IMR-90 (cell line): Measurements from ENCODE around the gene ELP6. TPM values are rescaled to one million over a fixed set of nuclear protein-coding genes. Genes with fewer than 3 reads are reported as not detected.

Experiments
- ATAC-seq: fragments of 200-7000 bp; cut with Tn5 transposase; 2 replicates; pipeline ENCODE4 v1.9.1; 2020; ENCODE audit warnings: low read depth, mild to moderate bottlenecking, moderate library complexity
- BruUV-seq: library from RNA; stranded (reverse); fragments of 400-500 nt; replicated peaks from 2 replicates; lab custom pipeline; 2021; lab: Mats Ljungman, UMichigan
- CTCF ChIA-PET: fragments of 300-600 bp; formaldehyde crosslinking; extraction: SDS; loops from one replicate; lab custom pipeline; 2021; ENCODE audit warnings: antibody characterized with exemption; lab: Yijun Ruan, JAX
- POLR2A ChIA-PET: fragments of 300-600 bp; sonication (Branson Sonifier 250); formaldehyde crosslinking; loops from one replicate; lab custom pipeline; 2022; ENCODE audit warnings: antibody characterized with exemption; ENCODE audit not compliant: unreplicated experiment; lab: Charles Lee
- DNase-seq: peaks from one replicate; pipeline ENCODE4 v3.0.0; 2013
- H2AFZ ChIP-seq: replicated peaks from 2 replicates; pipeline ENCODE3; 2013; ENCODE audit warnings: low read length, mild to moderate bottlenecking; ENCODE audit not compliant: poor library complexity
- H2AK5ac ChIP-seq: 2 replicates; pipeline ENCODE4 v1.6.1; 2013; ENCODE audit warnings: low read depth, low read length, inconsistent platforms
- H2AK9ac ChIP-seq: replicated peaks from 2 replicates; pipeline ENCODE3; 2013; ENCODE audit warnings: mild to moderate bottlenecking, low read depth, low read length, moderate library complexity; ENCODE audit not compliant: poor library complexity
- H2BK120ac ChIP-seq: 2 replicates; pipeline ENCODE4 v1.6.1; 2013; ENCODE audit warnings: low read depth, low read length, inconsistent platforms
- H2BK15ac ChIP-seq: 3 replicates; pipeline ENCODE4 v1.6.1; 2013; ENCODE audit warnings: low read depth, low read length, inconsistent platforms
- H2BK20ac ChIP-seq: 2 replicates; pipeline ENCODE4 v1.6.1; 2013; ENCODE audit warnings: low read depth, mild to moderate bottlenecking, inconsistent platforms, low read length, moderate library complexity
- H2BK5ac ChIP-seq: 2 replicates; pipeline ENCODE4 v1.6.1; 2013; ENCODE audit warnings: mild to moderate bottlenecking, low read depth, low read length, inconsistent platforms; ENCODE audit not compliant: poor library complexity, severe bottlenecking
- H3K14ac ChIP-seq: replicated peaks from 2 replicates; pipeline ENCODE4 v1.6.1; 2013; ENCODE audit warnings: low read depth, low read length, inconsistent platforms
- H3K18ac ChIP-seq: 2 replicates; pipeline ENCODE4 v1.6.1; 2013; ENCODE audit warnings: low read depth, low read length, control low read depth
- H3K23ac ChIP-seq: 2 replicates; pipeline ENCODE4 v1.6.1; 2013; ENCODE audit warnings: low read depth, low read length, inconsistent platforms
- H3K27ac ChIP-seq: 2 replicates; pipeline ENCODE4 v1.5.1; 2013; ENCODE audit warnings: mild to moderate bottlenecking, control low read depth, low read length; ENCODE audit not compliant: insufficient read depth
- H3K27me3 ChIP-seq: 2 replicates; pipeline ENCODE4 v1.6.1; 2013; ENCODE audit warnings: low read length; ENCODE audit not compliant: control insufficient read depth, insufficient read depth
- H3K36me3 ChIP-seq: 2 replicates; pipeline ENCODE4 v1.6.1; 2013; ENCODE audit warnings: low read length, mixed read lengths; ENCODE audit not compliant: control insufficient read depth, insufficient read depth
- H3K4ac ChIP-seq: 2 replicates; pipeline ENCODE4 v1.6.1; 2013; ENCODE audit warnings: low read depth, low read length, inconsistent platforms
- H3K4me1 ChIP-seq: 2 replicates; pipeline ENCODE4 v1.6.1; 2013; ENCODE audit warnings: low read length, mixed read lengths; ENCODE audit not compliant: control insufficient read depth, insufficient read depth
- H3K4me2 ChIP-seq: 2 replicates; pipeline ENCODE4 v1.6.1; 2013; ENCODE audit warnings: low read depth, mild to moderate bottlenecking, control low read depth, low read length, moderate library complexity
- H3K4me3 ChIP-seq: 2 replicates; pipeline ENCODE4 v1.5.1; 2013; ENCODE audit warnings: low read depth, mild to moderate bottlenecking, control low read depth, low read length, moderate library complexity; ENCODE audit not compliant: insufficient read depth
- H3K56ac ChIP-seq: 2 replicates; pipeline ENCODE4 v1.6.1; 2013; ENCODE audit warnings: low read length, inconsistent platforms; ENCODE audit not compliant: insufficient read depth; ENCODE audit errors: extremely low read depth
- H3K79me1 ChIP-seq, 2 experiments: 2 replicates each; pipeline ENCODE4 v1.6.1; 2013; ENCODE audit warnings: low read length in 2 of 2, inconsistent platforms in 1 of 2, low read depth in 1 of 2
- H3K9ac ChIP-seq: 2 replicates; pipeline ENCODE4 v1.6.1; 2013; ENCODE audit warnings: low read depth, low read length, control low read depth
- H3K9me1 ChIP-seq: 2 replicates; pipeline ENCODE4 v1.6.1; 2013; ENCODE audit warnings: low read length, inconsistent platforms; ENCODE audit not compliant: insufficient read depth
- H3K9me3 ChIP-seq: 2 replicates; pipeline ENCODE4 v1.6.1; 2013; ENCODE audit warnings: low read length; ENCODE audit not compliant: control insufficient read depth, insufficient read depth
- H4K20me1 ChIP-seq: 2 replicates; pipeline ENCODE4 v1.6.1; 2013; ENCODE audit warnings: low read length, inconsistent platforms; ENCODE audit not compliant: insufficient read depth
- H4K5ac ChIP-seq: 2 replicates; pipeline ENCODE4 v1.6.1; 2013; ENCODE audit warnings: mild to moderate bottlenecking, low read depth, low read length, control low read depth
- H4K8ac ChIP-seq, 2 experiments: 2 replicates each; pipeline ENCODE4 v1.6.1; 2013; ENCODE audit warnings: low read depth in 2 of 2, low read length in 2 of 2, control low read depth in 1 of 2, inconsistent platforms in 1 of 2
- H4K91ac ChIP-seq: 2 replicates; pipeline ENCODE4 v1.6.1; 2013; ENCODE audit warnings: low read depth, low read length, inconsistent platforms; ENCODE audit not compliant: insufficient read depth
- FOS ChIP-seq: fragments of 150-350 bp; IDR thresholded peaks from 2 replicates; pipeline ENCODE4 v1.6.1; 2016; ENCODE audit warnings: low read depth, low read length
- MAZ ChIP-seq: IDR thresholded peaks from 2 replicates; pipeline ENCODE4 v1.6.1; 2012; ENCODE audit warnings: low read depth, mild to moderate bottlenecking, low read length, improper control_type of control experiment, moderate library complexity, borderline replicate concordance
- NFE2L2 ChIP-seq: fragments of 150-350 bp; IDR thresholded peaks from 2 replicates; pipeline ENCODE4 v1.6.1; 2016; ENCODE audit warnings: low read depth, mild to moderate bottlenecking, low read length
- SMC3 ChIP-seq: fragments of 150-350 bp; IDR thresholded peaks from 2 replicates; pipeline ENCODE4 v1.6.1; 2016; ENCODE audit warnings: low read depth, mild to moderate bottlenecking, antibody characterized with exemption, low read length, moderate library complexity
- WGBS, 2 experiments: methylation state at CpG; one replicate each; pipeline versions ENCODE4 v1.1.5 to v1.1.7; 2013; ENCODE audit warnings: missing lambda C conversion rate in 2 of 2; ENCODE audit not compliant: insufficient read length in 1 of 2; ENCODE audit errors: extremely low coverage in 2 of 2; 5-methylcytosine and 5-hydroxymethylcytosine counted together
- dilution Hi-C: fragments of 300-500 bp; cut with HindIII; formaldehyde crosslinking; loops from one replicate; pipeline ENCODE4 v1.14.3; 2018; ENCODE audit warnings: low sequenced_read_pairs; ENCODE audit not compliant: unreplicated experiment
- in situ Hi-C: fragments of 300-500 bp; cut with MboI; formaldehyde crosslinking; loops from 3 replicates; pipeline ENCODE4 v1.14.3; 2019; ENCODE audit warnings: low sequenced_read_pairs, inconsistent platforms, mixed read lengths
- intact Hi-C: fragments of 100-400 bp; cut with micrococcal nuclease; formaldehyde crosslinking; loops from 2 replicates; pipeline ENCODE4 v1.10.0; 2022
- polyA plus RNA-seq, 3 experiments: library from polyadenylated mRNA; depleted of rRNA; stranded (reverse); fragments of >200 nt; gene quantifications; 2 replicates each; pipeline ENCODE4 v1.2.3, GENCODE V29; 2012; ENCODE audit warnings: low replicate concordance in 1 of 3
- total RNA-seq: library from RNA; depleted of rRNA; stranded (reverse); fragments of >200 nt; gene quantifications from 2 replicates; pipeline ENCODE4 v1.2.3, GENCODE V29; 2012

The ELP6 gene
- total and polyA plus RNA-seq, 2 of the 4 experiments (the other 2 are of a cell fraction) = 31.4 to 44.9 TPM

GRCh38 chr3:47527952-47528725 is 14.6 kb upstream of the ELP6 start:
- TF ChIP-seq MAZ (no peak), FOS (no peak), SMC3 (no peak), NFE2L2 (no peak)
- Histone ChIP-seq H3K79me1 (no peaks in the 10 kb centered on the region), H4K5ac (no peak overlapping the region), H3K56ac (no peak overlapping the region), H3K18ac (no peak overlapping the region), H2AK9ac (no peak overlapping the region), H2BK20ac (no peak overlapping the region), H3K23ac (no peak overlapping the region), H3K4me2 (no peak overlapping the region), H4K91ac (no peak overlapping the region), H3K4me3 (no peak overlapping the region), H3K4me1 (no peaks in the 10 kb centered on the region), H3K9me3 (no peaks in the 10 kb centered on the region), H4K20me1 (no peaks in the 10 kb centered on the region), H3K36me3 (no peaks in the 10 kb centered on the region), H3K14ac (no peak overlapping the region), H3K9ac (no peak overlapping the region), H2AK5ac (no peak overlapping the region), H3K4ac (no peak overlapping the region), H3K27me3 (no peaks in the 10 kb centered on the region), H2AFZ (no peak overlapping the region), H2BK15ac (no peak overlapping the region), H3K9me1 (no peaks in the 10 kb centered on the region), H2BK120ac (no peak overlapping the region), H3K27ac (no peak overlapping the region), H4K8ac (no peak overlapping the region), H2BK5ac (no peak overlapping the region)
- no TSS peak for BruUV-seq
- ChIA-PET CTCF (interaction anchor here (0.6 kb wide), 1 partner anchor 135 kb away, joined by 3 read pairs; no protein-coding TSS in a partner anchor), POLR2A (no interaction called here)
- DNase-seq = no peak
- no CpG with 5 or more reads among the region's 6 CpGs for WGBS, 2 experiments
- intact Hi-C loops = loop anchor here (10.0 kb wide), 1 partner anchor 627 kb away; no protein-coding TSS in a partner anchor
- ATAC-seq = no peak
- in situ Hi-C loops = no loop called here
- dilution Hi-C loops = no loop called here
